Measurements from ENCODE around the gene ATF7. TPM values are rescaled to one million over a fixed set of nuclear protein-coding genes. Genes with fewer than 3 reads are reported as not detected.
A peak's percentile ranks its signal among the peaks of the same experiment; 100 is the strongest.

Gene ATF7
- 21.5 and 25.9 TPM in 2 replicates for total RNA-seq

DNA sequence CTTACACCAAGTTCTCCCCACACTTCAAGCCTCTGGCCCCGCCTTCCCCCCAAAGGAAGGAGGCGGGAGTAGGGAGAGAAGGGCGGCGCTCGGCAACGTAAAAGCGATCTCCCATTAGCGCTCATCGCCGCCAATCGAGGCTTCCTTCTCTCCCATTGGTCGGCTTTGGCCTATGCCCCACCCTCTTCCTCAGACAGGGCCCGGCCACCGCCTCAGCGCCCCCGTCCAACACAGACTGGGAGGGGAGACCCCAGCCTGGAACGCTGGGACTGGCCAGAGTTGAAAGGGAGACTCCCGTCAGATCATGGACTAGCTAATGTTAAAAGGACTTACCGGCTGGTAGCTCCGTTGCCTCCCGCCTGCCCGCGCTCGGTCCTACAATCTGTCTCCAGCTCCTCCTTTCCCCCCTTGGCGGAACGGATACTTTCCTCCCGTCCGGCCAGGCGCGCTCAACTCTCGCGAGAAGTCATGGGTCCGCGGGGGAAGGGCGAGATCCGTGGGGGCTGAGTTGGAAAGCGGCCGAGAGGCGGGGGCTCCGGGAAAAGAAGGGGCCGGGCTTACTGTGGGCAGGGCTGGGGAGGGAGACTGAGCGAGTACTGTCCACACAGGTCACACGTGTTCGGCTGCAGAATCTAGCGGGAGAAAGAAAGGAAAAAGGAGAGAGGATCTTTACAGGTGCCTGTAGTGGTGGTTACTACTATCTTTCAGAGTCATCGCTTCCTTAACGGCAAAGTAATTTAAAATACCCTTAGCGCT, at the start of gene ATF7:
Gene ATF7, minus strand, starts transcription at position 437 of the 756 bp plus-strand sequence. CDS start 25,382 bp downstream, outside the sequence.
- Mint-ChIP-seq H3K27me3 (ENCODE audit: insufficient read depth) (no peaks in the 10 kb centered on the region), H3K27ac (peak within 1 kb of the TSS; percentile 89)
- intact Hi-C loops (cut with micrococcal nuclease): loop anchor here (1.0 to 5.0 kb wide), 10 partner anchors 50 to 620 kb away; partner anchors contain the start of genes ATP5MC2, CALCOCO1, EIF4B and SP1

GRCh38 chr12:53674977-53675700, 49.0 kb upstream of the ATF7 start:
- no peak for DNase-seq (ENCODE audit: low spot score)
- H3K4me3 Mint-ChIP-seq: peak overlapping the region; percentile 87
- intact Hi-C loops (cut with micrococcal nuclease): loop anchor here (2.0 kb wide), 1 partner anchor 296 kb away; no protein-coding TSS in a partner anchor
- H3K27me3 Mint-ChIP-seq (ENCODE audit: insufficient read depth): peaks cover 27% of the 10 kb centered on the region
- no peaks in the 10 kb centered on the region for H3K9me3 Mint-ChIP-seq
- H3K27ac Mint-ChIP-seq: peak overlapping the region; percentile 95
- H3K4me1 Mint-ChIP-seq (ENCODE audit: low read depth): peaks cover 22% of the 10 kb centered on the region
- peaks cover 30% of the 10 kb centered on the region for H3K36me3 Mint-ChIP-seq (ENCODE audit: low read depth)

More for the DNA sequence above, at the start of gene ATF7:
- H3K4me3 Mint-ChIP-seq: peak within 1 kb of the TSS; percentile 99
- no peaks in the 10 kb centered on the region for H3K9me3 Mint-ChIP-seq
- H3K36me3 Mint-ChIP-seq (ENCODE audit: low read depth): peaks cover 11% of the 10 kb centered on the region
- H3K4me1 Mint-ChIP-seq (ENCODE audit: low read depth): peaks cover 36% of the 10 kb centered on the region
- peak; percentile 98 for DNase-seq (ENCODE audit: low spot score)

GRCh38 chr12:53670971-53671370, 44.8 kb upstream of the ATF7 start:
- H3K27me3 Mint-ChIP-seq (ENCODE audit: insufficient read depth): no peaks in the 10 kb centered on the region
- H3K27ac Mint-ChIP-seq: no peak overlapping the region
- intact Hi-C loops (cut with micrococcal nuclease): no loop called here
- H3K4me3 Mint-ChIP-seq: no peak overlapping the region
- H3K4me1 Mint-ChIP-seq (ENCODE audit: low read depth): peaks cover 22% of the 10 kb centered on the region
- DNase-seq (ENCODE audit: low spot score): no peak
- peaks cover 45% of the 10 kb centered on the region for H3K36me3 Mint-ChIP-seq (ENCODE audit: low read depth)
- H3K9me3 Mint-ChIP-seq: no peaks in the 10 kb centered on the region

GRCh38 chr12:53670308-53670707, 44.1 kb upstream of the ATF7 start:
- Mint-ChIP-seq H3K4me1 (ENCODE audit: low read depth) (peaks cover 22% of the 10 kb centered on the region), H3K36me3 (ENCODE audit: low read depth) (peaks cover 51% of the 10 kb centered on the region)

GRCh38 chr12:53667080-53667479, 40.9 kb upstream of the ATF7 start:
- no peaks in the 10 kb centered on the region for H3K27me3 Mint-ChIP-seq (ENCODE audit: insufficient read depth)
- DNase-seq (ENCODE audit: low spot score): no peak
- H3K36me3 Mint-ChIP-seq (ENCODE audit: low read depth): peaks cover 48% of the 10 kb centered on the region
- H3K4me1 Mint-ChIP-seq (ENCODE audit: low read depth): peaks cover 5% of the 10 kb centered on the region
- intact Hi-C loops (cut with micrococcal nuclease): no loop called here
- H3K4me3 Mint-ChIP-seq: no peak overlapping the region
- no peak overlapping the region for H3K27ac Mint-ChIP-seq
- no peaks in the 10 kb centered on the region for H3K9me3 Mint-ChIP-seq

More at GRCh38 chr12:53670308-53670707, 44.1 kb upstream of the ATF7 start:
- no peak for DNase-seq (ENCODE audit: low spot score)
- H3K27me3 Mint-ChIP-seq (ENCODE audit: insufficient read depth): no peaks in the 10 kb centered on the region
- intact Hi-C loops (cut with micrococcal nuclease): no loop called here
- H3K9me3 Mint-ChIP-seq: no peaks in the 10 kb centered on the region
- H3K27ac Mint-ChIP-seq: no peak overlapping the region
- no peak overlapping the region for H3K4me3 Mint-ChIP-seq

- H3K4me1 Mint-ChIP-seq (ENCODE audit: low read depth): no peaks in the 10 kb centered on the region
- no peak overlapping the region for H3K4me3 Mint-ChIP-seq
- DNase-seq (ENCODE audit: low spot score): no peak
- H3K27me3 Mint-ChIP-seq (ENCODE audit: insufficient read depth): no peaks in the 10 kb centered on the region
- intact Hi-C loops (cut with micrococcal nuclease): no loop called here
- H3K27ac Mint-ChIP-seq: no peak overlapping the region
- H3K36me3 Mint-ChIP-seq (ENCODE audit: low read depth): peaks cover 39% of the 10 kb centered on the region
- H3K9me3 Mint-ChIP-seq: no peaks in the 10 kb centered on the region
Observed at GRCh38 chr12:53664936-53665335, 38.8 kb upstream of the ATF7 start.

DNA sequence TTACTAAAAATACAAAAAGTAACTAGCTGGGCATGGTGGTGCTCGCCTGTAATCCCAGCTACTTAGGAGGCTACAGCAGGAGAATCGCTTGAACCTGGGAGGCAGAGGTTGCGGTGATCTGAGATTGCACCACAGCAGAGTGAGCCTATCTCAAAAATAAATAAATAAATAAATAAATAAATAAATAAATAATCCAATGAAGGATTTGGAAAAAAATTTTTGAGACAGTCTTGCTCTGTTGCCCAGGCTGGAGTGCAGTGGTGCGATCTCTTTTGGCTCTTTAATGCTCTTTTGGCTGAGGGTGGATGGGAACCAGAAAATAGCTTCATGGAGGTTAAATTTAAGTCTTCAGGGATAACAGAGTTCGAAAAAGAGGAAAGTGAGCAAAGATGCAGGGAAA, 38.0 kb upstream of the ATF7 start:
- no peak overlapping the region for H3K27ac Mint-ChIP-seq
- H3K36me3 Mint-ChIP-seq (ENCODE audit: low read depth): peaks cover 31% of the 10 kb centered on the region
- H3K27me3 Mint-ChIP-seq (ENCODE audit: insufficient read depth): no peaks in the 10 kb centered on the region
- H3K4me3 Mint-ChIP-seq: no peak overlapping the region
- no peaks in the 10 kb centered on the region for H3K4me1 Mint-ChIP-seq (ENCODE audit: low read depth)
- DNase-seq (ENCODE audit: low spot score): no peak
- intact Hi-C loops (cut with micrococcal nuclease): no loop called here
- no peaks in the 10 kb centered on the region for H3K9me3 Mint-ChIP-seq

DNA sequence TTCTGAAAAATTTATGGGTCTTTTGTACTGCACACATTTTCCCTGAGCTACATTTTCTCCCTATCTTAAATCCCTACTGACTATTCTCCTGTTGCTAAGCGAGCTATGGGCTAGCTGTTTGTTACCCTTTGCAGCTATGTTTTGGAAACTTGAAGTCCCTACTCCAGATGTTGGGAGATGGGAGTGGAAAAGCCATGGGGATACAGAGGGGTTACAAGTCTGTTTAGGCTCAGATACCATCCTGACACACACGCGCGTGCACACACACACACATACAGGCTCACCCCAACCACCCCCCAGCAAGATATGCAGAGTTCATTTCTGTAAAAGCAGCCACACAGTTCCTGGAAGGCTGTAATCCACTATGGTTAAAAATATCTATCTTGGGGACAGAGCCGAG, 33.9 kb upstream of the ATF7 start:
- intact Hi-C loops (cut with micrococcal nuclease): no loop called here
- Mint-ChIP-seq H3K27me3 (ENCODE audit: insufficient read depth) (no peaks in the 10 kb centered on the region), H3K9me3 (no peaks in the 10 kb centered on the region), H3K36me3 (ENCODE audit: low read depth) (peaks cover 19% of the 10 kb centered on the region), H3K4me3 (no peak overlapping the region), H3K4me1 (ENCODE audit: low read depth) (no peaks in the 10 kb centered on the region), H3K27ac (no peak overlapping the region)
- no peak for DNase-seq (ENCODE audit: low spot score)

- DNase-seq (ENCODE audit: low spot score): no peak
- no peaks in the 10 kb centered on the region for H3K4me1 Mint-ChIP-seq (ENCODE audit: low read depth)
- no peak overlapping the region for H3K27ac Mint-ChIP-seq
- H3K27me3 Mint-ChIP-seq (ENCODE audit: insufficient read depth): no peaks in the 10 kb centered on the region
- no peak overlapping the region for H3K4me3 Mint-ChIP-seq
- intact Hi-C loops (cut with micrococcal nuclease): no loop called here
- peaks cover 16% of the 10 kb centered on the region for H3K36me3 Mint-ChIP-seq (ENCODE audit: low read depth)
- H3K9me3 Mint-ChIP-seq: no peaks in the 10 kb centered on the region
Observed at GRCh38 chr12:53659571-53659981, 33.4 kb upstream of the ATF7 start.

DNA sequence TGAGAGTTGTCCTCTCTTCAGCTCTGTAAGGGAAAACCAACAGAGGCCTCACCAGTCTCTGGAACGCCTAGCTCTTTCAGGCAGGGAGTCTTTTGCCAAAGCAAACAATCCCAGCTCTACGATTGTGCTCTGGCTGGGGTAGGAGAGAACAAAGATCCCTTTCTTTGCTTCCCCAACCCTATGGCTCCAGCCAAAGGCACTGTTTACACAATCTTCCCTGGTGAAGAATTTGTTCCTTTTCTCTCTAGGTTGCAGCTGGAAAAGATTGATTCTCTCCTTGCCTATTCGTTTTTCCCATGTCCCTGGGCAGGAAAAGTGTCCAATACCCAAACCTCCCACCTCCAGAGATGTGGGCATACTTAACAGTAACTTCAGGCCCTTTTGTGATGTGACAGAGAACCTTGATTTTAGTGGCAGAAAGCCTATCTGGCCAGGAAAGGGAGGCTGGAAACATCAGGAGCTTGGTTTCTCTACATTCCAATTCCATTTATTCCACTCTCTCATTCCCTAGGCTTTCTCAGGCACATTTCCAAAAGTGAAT, 32.9 kb upstream of the ATF7 start:
- peaks cover 12% of the 10 kb centered on the region for H3K36me3 Mint-ChIP-seq (ENCODE audit: low read depth)
- DNase-seq (ENCODE audit: low spot score): no peak
- H3K9me3 Mint-ChIP-seq: no peaks in the 10 kb centered on the region
- H3K27ac Mint-ChIP-seq: no peak overlapping the region
- H3K4me1 Mint-ChIP-seq (ENCODE audit: low read depth): no peaks in the 10 kb centered on the region
- no peak overlapping the region for H3K4me3 Mint-ChIP-seq
- intact Hi-C loops (cut with micrococcal nuclease): no loop called here
- H3K27me3 Mint-ChIP-seq (ENCODE audit: insufficient read depth): no peaks in the 10 kb centered on the region

- no peak for DNase-seq (ENCODE audit: low spot score)
- intact Hi-C loops (cut with micrococcal nuclease): no loop called here
- Mint-ChIP-seq H3K4me1 (ENCODE audit: low read depth) (no peaks in the 10 kb centered on the region), H3K36me3 (ENCODE audit: low read depth) (peaks cover 3% of the 10 kb centered on the region), H3K4me3 (no peak overlapping the region), H3K9me3 (no peaks in the 10 kb centered on the region), H3K27ac (no peak overlapping the region), H3K27me3 (ENCODE audit: insufficient read depth) (no peaks in the 10 kb centered on the region)
Observed at GRCh38 chr12:53657041-53657440, 30.9 kb upstream of the ATF7 start.

GRCh38 chr12:53653595-53653994, 27.4 kb upstream of the ATF7 start:
- H3K9me3 Mint-ChIP-seq: no peaks in the 10 kb centered on the region

GRCh38 chr12:53652366-53652765, 26.2 kb upstream of the ATF7 start:
- Mint-ChIP-seq H3K4me3 (no peak overlapping the region), H3K4me1 (ENCODE audit: low read depth) (no peaks in the 10 kb centered on the region), H3K36me3 (ENCODE audit: low read depth) (no peaks in the 10 kb centered on the region), H3K9me3 (no peaks in the 10 kb centered on the region), H3K27ac (no peak overlapping the region), H3K27me3 (ENCODE audit: insufficient read depth) (no peaks in the 10 kb centered on the region)
- no peak for DNase-seq (ENCODE audit: low spot score)
- intact Hi-C loops (cut with micrococcal nuclease): no loop called here

More at GRCh38 chr12:53653595-53653994, 27.4 kb upstream of the ATF7 start:
- DNase-seq (ENCODE audit: low spot score): no peak
- H3K4me3 Mint-ChIP-seq: no peak overlapping the region
- no peak overlapping the region for H3K27ac Mint-ChIP-seq
- no peaks in the 10 kb centered on the region for H3K27me3 Mint-ChIP-seq (ENCODE audit: insufficient read depth)
- H3K4me1 Mint-ChIP-seq (ENCODE audit: low read depth): no peaks in the 10 kb centered on the region
- intact Hi-C loops (cut with micrococcal nuclease): no loop called here
- H3K36me3 Mint-ChIP-seq (ENCODE audit: low read depth): no peaks in the 10 kb centered on the region

All from activated T-helper 1 cell treated with anti-CD3 and anti-CD28 coated beads, Interleukin-12 subunit alpha, Interleukin-12 subunit beta, Interleukin-2, Interleukin-4 antibody, amounts not matched to agents 30 ng/mL and 10 ng/mL and 1 ng/mL, durations not matched to agents 14 hours and 24 hours and 36 hours (primary cell).